Daoy (cell line): ENCODE data around the gene LYSMD2. TPM values are rescaled to one million over a fixed set of nuclear protein-coding genes. Genes with fewer than 3 reads are reported as not detected.

Source experiments
- DNase-seq: peaks from one replicate; pipeline ENCODE4 v3.0.0-alpha.2; 2015; ENCODE audit warnings: low read depth
- total RNA-seq: library from RNA; depleted of rRNA; stranded (reverse); fragments of >200 nt; shearing (Covaris generic); gene quantifications from 2 replicates; pipeline ENCODE4 v1.2.3, GENCODE V29; 2014

The LYSMD2 gene
- total RNA-seq, 1 experiment from 2014 or later: 60.3 TPM

GRCh38 chr15:51751697-51752683, 14.5 kb upstream of the LYSMD2 start:
- DNase-seq: peak; percentile 81

DNA sequence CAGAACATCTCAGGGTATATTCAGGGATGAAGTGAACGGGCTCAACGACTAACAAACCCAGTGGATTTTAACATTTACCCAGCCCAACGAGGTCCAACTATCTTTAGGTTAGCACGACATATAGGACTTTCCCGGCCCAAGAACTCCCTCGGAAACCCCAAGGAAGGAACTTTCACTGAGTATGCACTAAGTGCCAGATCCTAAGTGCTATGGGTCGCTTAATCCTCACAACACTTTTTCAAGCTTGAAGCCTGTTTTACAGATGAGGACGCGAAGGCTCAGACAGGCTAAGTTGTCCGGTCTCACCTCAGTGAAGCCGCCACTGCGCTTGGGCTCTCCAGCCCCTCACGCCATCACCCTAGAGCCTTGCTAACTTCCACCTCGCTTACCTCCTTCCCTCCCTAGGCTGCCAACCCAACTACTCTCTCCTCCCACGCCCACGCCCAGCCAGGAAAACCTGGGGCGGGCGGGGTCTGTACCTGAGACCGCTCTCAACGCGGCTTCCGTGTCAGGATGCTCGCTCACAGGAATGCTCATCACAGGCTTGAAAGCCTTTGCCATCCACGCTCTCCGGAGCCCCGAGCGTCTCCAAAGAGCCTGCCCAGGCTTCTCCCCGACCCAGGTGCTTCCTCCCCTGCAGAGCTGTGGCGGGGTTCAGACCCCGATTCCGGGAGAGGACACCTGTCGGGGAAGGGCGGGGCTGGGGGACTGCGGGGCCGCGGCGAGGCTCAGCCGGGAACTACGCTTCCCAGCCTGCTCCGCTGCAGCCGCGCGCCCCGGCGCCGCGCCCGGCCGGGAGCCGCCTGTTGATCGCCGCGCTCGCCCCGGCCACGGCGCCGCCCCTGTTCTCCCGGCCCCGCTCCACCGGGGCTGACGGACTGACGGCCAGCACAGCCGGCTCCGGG, 13.6 kb upstream of the LYSMD2 start, which contains the start of gene TMOD2:
Gene TMOD2, plus strand, starts transcription at position 806 of the 905 bp plus-strand sequence. CDS start 14,845 bp downstream, outside the sequence.
- DNase-seq: peak; percentile 79

DNA sequence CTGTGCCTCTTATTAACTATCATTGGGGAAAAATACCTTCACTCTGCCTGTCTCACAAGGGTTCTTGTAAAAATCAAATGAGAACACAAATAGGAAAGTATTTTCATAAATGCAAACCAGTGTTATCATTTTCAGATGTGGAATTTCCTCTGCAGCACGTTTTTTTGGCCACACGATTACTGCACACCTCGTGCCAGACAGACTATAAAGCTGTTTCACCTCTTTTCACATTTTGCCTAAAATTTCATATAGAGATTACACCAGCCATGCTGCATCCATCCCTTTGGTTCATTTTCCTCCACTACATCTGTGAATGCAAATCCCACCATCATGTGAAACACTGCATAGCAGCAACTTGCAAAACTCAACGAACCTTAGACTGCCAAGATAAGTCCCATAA, 12.7 kb upstream of the LYSMD2 start:
- DNase-seq: no peak

DNA sequence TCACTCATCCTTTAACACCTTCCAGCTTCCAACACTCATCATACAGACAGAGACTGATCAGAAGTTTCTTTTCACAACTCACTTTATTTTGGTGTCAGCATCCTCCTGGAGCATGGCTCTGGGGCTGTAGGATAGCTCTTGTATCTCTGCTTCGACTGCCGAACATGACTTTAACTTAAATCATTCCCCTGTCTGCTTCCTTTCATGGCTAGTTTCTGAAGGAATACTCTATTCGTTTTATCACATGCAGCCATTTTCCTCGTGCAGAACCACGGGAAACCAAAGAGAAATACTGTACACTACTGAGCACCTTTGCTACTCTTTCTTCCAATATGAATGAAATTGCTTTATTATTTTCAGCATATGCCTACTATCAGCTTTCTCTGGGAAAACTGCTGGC, 11.9 kb upstream of the LYSMD2 start:
- no peak for DNase-seq

GRCh38 chr15:51739061-51739712, 1.7 kb upstream of the LYSMD2 start:
- no peak for DNase-seq

DNA sequence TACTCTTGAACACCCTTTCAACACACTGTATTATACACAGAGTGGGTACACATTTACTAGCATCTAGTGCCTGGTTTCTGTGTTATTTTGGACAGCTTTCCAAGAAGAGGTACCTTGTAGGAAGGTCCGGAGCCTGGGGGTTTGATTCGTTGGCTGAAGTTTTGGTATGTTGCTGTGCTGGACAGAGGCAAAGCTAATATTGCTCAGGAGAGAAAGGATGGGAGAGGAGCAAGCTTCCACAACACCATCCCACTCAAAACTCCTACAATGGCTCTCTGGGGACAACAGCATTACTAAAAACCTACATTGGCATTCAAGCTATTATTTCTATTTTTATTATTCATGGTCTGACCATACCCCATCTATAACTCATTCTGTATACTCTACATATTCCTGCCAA, 1.1 kb upstream of the LYSMD2 start:
- no peak for DNase-seq

- DNase-seq: peak; percentile 74
Observed at GRCh38 chr15:51736751-51737521, 519 bp downstream of the LYSMD2 start.

DNA sequence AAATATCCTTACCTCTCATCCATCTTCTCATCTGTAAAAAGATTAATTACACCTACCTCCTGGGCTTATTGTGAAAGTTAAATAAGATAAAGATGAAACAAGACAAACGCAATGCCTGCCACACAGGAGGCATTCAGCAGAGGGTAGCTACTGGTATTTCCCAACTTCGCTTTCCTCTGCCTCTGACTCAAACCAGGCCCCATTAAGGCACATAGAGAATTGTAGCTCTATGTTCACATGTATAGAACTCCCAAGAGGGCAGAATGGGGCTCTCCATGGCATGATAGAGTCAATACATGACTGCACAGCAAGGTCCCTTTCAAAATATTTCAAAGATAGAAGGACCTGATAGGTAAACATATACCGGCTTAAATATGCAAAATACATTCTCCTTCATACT, 1.4 kb downstream of the LYSMD2 start:
- DNase-seq: peak; percentile 50

DNA sequence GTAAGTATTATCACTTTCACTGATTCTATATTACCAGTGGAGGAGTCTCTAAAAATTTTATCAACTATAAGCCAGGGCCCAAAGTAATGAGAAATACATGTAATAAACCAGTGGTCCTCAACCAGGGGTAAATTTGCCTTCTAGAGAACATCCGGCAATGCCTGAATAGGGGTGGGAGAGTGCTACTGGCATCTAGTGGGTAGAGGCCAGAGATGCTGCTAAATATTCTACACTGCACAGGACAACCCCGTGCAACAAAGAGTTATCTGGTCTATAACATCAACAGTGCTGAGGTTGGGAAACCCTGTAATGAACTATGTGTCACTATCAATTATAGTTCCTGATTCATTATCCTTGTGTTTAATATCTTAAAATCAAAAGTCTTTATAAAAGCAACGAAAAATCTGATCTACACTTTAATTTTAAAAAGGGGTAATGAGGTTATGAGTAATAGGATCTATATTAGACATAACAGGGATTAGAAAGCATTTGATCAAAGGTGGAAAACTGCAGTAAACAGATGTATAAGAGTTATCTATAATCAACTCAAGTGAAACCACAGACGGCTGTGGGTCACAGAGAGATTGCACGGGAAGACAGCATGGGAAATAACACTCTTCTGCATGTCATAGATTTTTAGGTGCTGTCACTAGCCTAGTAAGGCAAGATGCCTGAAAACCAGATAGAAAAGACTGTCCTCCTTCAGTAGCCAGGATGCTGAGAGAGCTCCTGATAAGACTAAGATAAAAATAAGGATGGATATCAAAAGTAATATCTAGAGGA, 2.0 kb downstream of the LYSMD2 start:
- no peak for DNase-seq

- no peak for DNase-seq
Observed at GRCh38 chr15:51732646-51733045, 4.8 kb downstream of the LYSMD2 start.

GRCh38 chr15:51731549-51732267, 5.7 kb downstream of the LYSMD2 start:
- DNase-seq: peak; percentile 85

DNA sequence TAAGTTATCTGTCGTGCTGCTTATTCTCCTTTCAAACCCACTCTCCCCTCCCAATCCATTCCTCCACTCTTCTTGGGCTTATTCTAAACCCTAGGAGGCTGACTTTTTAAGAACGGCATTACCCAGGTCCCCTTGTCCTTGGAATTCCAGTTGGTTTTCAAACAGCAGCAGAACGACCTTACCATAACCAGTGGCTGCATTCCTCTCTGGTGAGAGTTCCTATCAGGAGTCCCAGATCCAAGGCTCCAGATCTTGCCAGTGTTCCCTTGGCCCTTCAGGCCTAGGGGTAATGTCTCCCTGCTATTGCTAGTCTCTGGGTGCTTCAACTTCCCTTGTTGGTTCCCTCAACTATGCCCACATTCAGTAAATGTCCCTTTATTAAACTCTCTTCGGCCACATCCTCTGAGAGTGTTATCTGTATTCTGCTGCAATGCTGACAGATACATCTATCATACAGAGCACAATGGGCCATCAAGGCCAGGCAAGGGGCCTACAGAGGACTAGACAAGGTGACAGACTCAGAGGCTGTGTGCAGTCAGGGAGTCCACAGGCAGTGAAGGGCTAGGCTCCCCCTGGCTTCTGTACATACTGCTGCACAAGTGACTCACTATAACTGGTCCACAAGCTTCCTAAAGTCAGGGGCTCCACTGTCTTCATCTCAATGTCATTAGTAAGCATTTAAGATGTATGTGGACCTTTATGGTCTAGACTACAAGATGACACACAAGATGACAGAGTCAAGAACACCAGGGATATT, 10.1 kb downstream of the LYSMD2 start:
- DNase-seq: peak; percentile 75

DNA sequence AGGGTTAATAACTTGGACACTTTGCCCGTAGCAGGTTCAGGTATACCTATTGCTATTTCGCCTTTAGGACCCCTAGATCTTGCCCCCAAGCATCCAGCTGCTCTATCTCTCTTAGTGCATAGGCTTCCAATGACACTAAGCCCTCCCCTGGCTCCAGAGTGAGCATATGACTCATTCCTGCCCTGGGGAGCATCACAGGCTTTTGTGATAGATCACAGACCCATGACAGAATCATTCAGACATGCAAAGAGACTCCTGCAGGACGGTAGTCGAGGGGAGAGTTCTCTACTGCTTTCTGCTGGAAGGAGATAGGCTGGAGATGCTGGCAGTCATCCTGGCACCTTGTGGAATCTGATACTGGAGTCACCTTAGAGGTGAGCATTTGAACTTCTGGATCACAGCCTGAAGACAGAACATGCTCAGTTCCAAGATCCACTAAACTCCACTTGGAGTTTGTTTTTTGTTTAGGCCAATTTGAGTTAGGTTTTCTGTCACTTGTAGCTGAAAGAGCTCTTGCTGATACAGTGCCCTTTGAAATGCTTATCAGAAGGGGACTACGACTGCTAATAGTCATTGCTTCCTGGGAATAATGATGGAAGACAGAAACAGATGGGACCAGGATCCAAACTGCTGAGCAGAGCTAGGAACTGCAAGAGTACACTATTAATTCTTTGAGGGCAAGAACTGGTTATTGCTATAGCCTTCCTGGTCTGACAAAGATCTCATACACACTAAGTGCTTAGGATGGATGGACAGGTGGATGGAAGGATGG, 11.0 kb downstream of the LYSMD2 start:
- DNase-seq: peak; percentile 97

- DNase-seq: no peak
Observed at GRCh38 chr15:51724673-51725072, 12.8 kb downstream of the LYSMD2 start.

DNA sequence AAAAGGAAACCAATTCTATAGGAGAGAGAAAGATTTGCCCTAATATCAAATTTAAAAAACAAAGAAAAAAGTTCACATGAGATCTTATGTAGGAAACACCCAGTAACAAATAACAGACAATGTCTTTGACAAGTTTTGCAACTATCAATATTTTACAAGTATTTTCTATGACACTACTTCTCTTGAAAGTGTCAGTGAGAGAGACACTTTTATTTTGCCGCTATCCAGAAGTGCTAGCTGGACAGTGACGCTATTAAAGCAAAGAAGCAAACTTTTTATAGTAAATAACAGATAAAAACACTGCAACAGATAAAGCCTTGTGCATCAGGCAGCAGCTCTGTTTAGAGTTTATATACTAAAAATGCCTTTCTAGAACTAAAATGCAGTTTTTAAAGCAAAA, 13.3 kb downstream of the LYSMD2 start:
- DNase-seq: no peak

- DNase-seq: peak; percentile 76
Observed at GRCh38 chr15:51721199-51721960, 16.1 kb downstream of the LYSMD2 start.
